ENCODE results near the gene SCRN1. TPM values are rescaled to one million over a fixed set of nuclear protein-coding genes. Genes with fewer than 3 reads are reported as not detected.

The SCRN1 gene
- total and polyA plus RNA-seq, 2 of the 13 experiments (the other 11 are each of a cell fraction or from before 2014, with no cell fraction given) = 43.2 to 49.8 TPM

- peaks cover 0 to 14% of the 10 kb centered on the region in 2 experiments; a peak in 2 of 5 replicates for H3K27me3 ChIP-seq (ENCODE audit: control insufficient read depth in 1 of 2, insufficient read depth in 2 of 2, low read length in 2 of 2)
- CTCF ChIA-PET (ENCODE audit: low intra/inter-chr PET ratio, low total read pairs) = no interaction called here
- H3K4me1 ChIP-seq (ENCODE audit: insufficient read depth, low read length) = no peaks in the 10 kb centered on the region
- in situ Hi-C loops (cut with HindIII; ENCODE audit: extremely low pct_ligation_motif_present, low pct_unique_long_range_greater_than_20kb) (no loop called here), intact Hi-C loops (cut with micrococcal nuclease; ENCODE audit: unreplicated experiment) (no loop called here)
- no peak overlapping the region for H2AFZ ChIP-seq (ENCODE audit: low read length)
- no TSS peak for BruUV-seq (replicated peaks)
- H3K9me3 ChIP-seq (ENCODE audit: low read length) = no peaks in the 10 kb centered on the region
- H3K27ac ChIP-seq (ENCODE audit: extremely low read length, insufficient read depth, low read length) = no peak overlapping the region
- TF ChIP-seq ZNF720 (CRISPR knock-in tag; IDR thresholded peaks at IDR 0.05) = no peak
- no peak for TF ChIP-seq TSC22D2 (CRISPR knock-in tag; IDR thresholded peaks at IDR 0.05; ENCODE audit: borderline replicate concordance)
- no peak for TF ChIP-seq HHEX (CRISPR knock-in tag; IDR thresholded peaks at IDR 0.05)
- TF ChIP-seq ZNF24 (IDR thresholded peaks at IDR 0.05) = no peak
- no peak for TF ChIP-seq ZFYVE20 (CRISPR knock-in tag; IDR thresholded peaks at IDR 0.05; ENCODE audit: borderline replicate concordance, low read depth)
- TF ChIP-seq, protein P1, sequence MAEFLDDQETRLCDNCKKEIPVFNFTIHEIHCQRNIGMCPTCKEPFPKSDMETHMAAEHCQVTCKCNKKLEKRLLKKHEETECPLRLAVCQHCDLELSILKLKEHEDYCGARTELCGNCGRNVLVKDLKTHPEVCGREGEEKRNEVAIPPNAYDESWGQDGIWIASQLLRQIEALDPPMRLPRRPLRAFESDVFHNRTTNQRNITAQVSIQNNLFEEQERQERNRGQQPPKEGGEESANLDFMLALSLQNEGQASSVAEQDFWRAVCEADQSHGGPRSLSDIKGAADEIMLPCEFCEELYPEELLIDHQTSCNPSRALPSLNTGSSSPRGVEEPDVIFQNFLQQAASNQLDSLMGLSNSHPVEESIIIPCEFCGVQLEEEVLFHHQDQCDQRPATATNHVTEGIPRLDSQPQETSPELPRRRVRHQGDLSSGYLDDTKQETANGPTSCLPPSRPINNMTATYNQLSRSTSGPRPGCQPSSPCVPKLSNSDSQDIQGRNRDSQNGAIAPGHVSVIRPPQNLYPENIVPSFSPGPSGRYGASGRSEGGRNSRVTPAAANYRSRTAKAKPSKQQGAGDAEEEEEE (CRISPR knock-in tag; IDR thresholded peaks at IDR 0.05; ENCODE audit: borderline replicate concordance) = no peak
- no peak for TF ChIP-seq ZNF33B (CRISPR knock-in tag; IDR thresholded peaks at IDR 0.05)
- no peak for TF ChIP-seq ZNF564 (CRISPR knock-in tag; IDR thresholded peaks at IDR 0.05)
- no peak for TF ChIP-seq ZNF761 (CRISPR knock-in tag; conservative IDR thresholded peaks at IDR 0.05)
- no peak for TF ChIP-seq ZNF367 (CRISPR knock-in tag; IDR thresholded peaks at IDR 0.05; ENCODE audit: borderline replicate concordance)
- no peak for TF ChIP-seq ZBTB33 (CRISPR knock-in tag; IDR thresholded peaks at IDR 0.05)
- TF ChIP-seq ZNF17 (CRISPR knock-in tag; IDR thresholded peaks at IDR 0.05) = no peak
- TF ChIP-seq, protein P2, sequence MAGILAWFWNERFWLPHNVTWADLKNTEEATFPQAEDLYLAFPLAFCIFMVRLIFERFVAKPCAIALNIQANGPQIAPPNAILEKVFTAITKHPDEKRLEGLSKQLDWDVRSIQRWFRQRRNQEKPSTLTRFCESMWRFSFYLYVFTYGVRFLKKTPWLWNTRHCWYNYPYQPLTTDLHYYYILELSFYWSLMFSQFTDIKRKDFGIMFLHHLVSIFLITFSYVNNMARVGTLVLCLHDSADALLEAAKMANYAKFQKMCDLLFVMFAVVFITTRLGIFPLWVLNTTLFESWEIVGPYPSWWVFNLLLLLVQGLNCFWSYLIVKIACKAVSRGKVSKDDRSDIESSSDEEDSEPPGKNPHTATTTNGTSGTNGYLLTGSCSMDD (CRISPR knock-in tag; IDR thresholded peaks at IDR 0.05) = no peak
- TF ChIP-seq TCF7L2 (IDR thresholded peaks at IDR 0.05; ENCODE audit: low read depth, low read length) = no peak
- no peak for TF ChIP-seq NFE2L2 (IDR thresholded peaks at IDR 0.05; ENCODE audit: low read length)
- TF ChIP-seq GATAD2A (CRISPR knock-in tag; IDR thresholded peaks at IDR 0.05) = no peak
- TF ChIP-seq, protein P3, sequence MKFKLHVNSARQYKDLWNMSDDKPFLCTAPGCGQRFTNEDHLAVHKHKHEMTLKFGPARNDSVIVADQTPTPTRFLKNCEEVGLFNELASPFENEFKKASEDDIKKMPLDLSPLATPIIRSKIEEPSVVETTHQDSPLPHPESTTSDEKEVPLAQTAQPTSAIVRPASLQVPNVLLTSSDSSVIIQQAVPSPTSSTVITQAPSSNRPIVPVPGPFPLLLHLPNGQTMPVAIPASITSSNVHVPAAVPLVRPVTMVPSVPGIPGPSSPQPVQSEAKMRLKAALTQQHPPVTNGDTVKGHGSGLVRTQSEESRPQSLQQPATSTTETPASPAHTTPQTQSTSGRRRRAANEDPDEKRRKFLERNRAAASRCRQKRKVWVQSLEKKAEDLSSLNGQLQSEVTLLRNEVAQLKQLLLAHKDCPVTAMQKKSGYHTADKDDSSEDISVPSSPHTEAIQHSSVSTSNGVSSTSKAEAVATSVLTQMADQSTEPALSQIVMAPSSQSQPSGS (CRISPR knock-in tag; IDR thresholded peaks at IDR 0.05) = no peak
- 75% methylated on average over 39 of the region's 46 CpGs for WGBS (ENCODE audit: low lambda C conversion rate)
- no peaks in the 10 kb centered on the region for H4K20me1 ChIP-seq (ENCODE audit: insufficient read depth, low read length)
- no peak overlapping the region for H3K9ac ChIP-seq (ENCODE audit: insufficient read depth, low read depth, low read length)
- no peaks in the 10 kb centered on the region for H3K79me2 ChIP-seq (ENCODE audit: insufficient read depth, low read length)
- FAIRE-seq (no peak), DNase-seq (ENCODE audit: low spot score) (no peak), ATAC-seq (no peak; the same call in 1 of the 3 replicates)
- no peak overlapping the region for H3K4me3 ChIP-seq (replicated peaks in 1 of 3; ENCODE audit: insufficient read depth in 1 of 3, low read depth in 2 of 3, low read length in 3 of 3)
- H3K36me3 ChIP-seq (replicated peaks in 1 of 2; ENCODE audit: control insufficient read depth in 1 of 2, insufficient read depth in 2 of 2, low read length in 2 of 2) = no peaks in the 10 kb centered on the region
- H3K4me2 ChIP-seq (ENCODE audit: low read depth, low read length) = no peak overlapping the region
- POLR2A ChIA-PET = no interaction called here
These were observed 105.9 kb downstream of the SCRN1 start for GRCh38 chr7:29883462-29884398.

Measured in HepG2 (cell line).